GM21825 (cell line): ENCODE data around the gene CCNE1.
A peak's percentile ranks its signal among the peaks of the same experiment; 100 is the strongest.

Experiments used
- ATAC-seq: cut with Tn5 transposase; IDR thresholded peaks from one replicate; pipeline ENCODE4 v1.9.1; 2021; ENCODE audit warnings: mild to moderate bottlenecking, moderate library complexity; ENCODE audit not compliant: unreplicated experiment

CCNE1 gene

DNA sequence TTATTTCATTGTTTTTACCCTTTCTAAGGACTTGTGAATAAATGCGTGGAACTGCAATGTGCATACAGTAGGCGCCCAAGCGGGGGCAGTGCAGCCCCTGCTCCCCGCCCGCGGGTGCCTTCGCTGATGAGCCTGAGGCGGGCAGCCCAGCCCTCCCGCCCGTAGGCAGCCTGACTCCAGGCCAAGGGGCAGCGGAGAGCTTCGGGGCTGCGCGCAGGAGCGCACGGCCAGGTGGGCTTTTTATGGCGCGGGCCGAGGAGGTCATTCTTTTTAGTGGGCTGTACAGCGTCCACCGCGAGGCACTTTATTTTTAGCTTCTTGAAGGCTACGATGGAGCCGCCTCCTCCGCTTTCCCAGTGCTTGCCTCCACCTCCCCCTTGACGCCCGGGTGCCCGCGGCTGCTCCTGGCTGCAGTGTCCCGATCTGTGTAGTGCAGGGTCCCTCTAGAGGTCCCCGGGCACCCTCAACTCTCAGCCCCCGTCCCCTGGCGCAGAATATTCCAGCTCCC is 60.5 kb downstream of the CCNE1 start:
- no peak for ATAC-seq

DNA sequence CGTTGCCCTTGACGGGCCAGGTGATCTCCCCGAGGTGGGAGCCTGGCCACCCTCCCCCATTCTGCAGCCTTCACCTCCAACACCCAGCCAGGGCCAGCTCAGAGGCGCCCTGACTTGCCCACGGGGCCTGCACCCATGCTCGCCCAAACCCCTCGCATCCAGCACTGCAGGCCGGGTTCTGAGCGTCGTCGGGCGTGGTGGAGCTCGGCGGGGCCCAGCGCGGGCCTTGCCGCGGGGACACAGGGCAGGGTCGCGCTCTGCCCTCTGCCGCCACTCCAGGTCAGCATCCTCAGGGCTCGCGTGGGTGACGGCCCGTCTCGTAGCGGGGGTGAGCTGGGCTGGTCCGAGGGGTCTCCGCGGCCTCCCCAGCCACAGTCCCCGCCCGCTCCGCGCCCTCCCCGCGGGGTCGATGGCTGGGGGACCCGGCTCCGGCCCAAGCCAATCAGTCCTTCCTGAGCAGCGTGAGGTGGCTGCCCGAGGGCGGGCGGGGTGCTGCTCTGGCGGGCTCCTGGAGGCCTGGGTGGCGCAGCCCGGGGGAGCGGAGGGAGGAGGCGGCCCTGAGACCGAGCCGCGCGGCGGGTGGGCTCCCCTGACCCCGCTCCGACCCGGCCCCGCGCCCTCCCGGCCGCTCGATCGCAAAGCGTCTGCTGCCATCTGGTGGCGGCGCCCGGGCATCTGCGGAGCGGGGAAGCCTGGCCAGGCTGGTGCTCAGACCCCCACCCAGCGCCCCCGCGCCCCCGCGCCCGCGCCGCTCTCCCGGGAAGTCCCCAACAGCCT is 61.4 kb downstream of the CCNE1 start:
- ATAC-seq, result peak; percentile 50
